ENCODE results near the gene SORL1.

Gene SORL1

GRCh38 chr11:121533601-121534000, 81.5 kb downstream of the SORL1 start:
- Histone ChIP-seq H3K27ac (ENCODE audit: low read depth, low read length) (no peak overlapping the region), H3K36me3 (ENCODE audit: control insufficient read depth, insufficient read depth, low read length) (peaks cover 3% of the 10 kb centered on the region), H3K9ac (ENCODE audit: low read length) (no peak overlapping the region), H3K4me1 (ENCODE audit: control insufficient read depth, insufficient read depth, low read length) (peaks cover 2% of the 10 kb centered on the region), H3K27me3 (ENCODE audit: control insufficient read depth, insufficient read depth, low read length) (no peaks in the 10 kb centered on the region), H3K4me3 (ENCODE audit: low read length) (no peak overlapping the region)

GRCh38 chr11:121534131-121535093, 82.3 kb downstream of the SORL1 start:
- H3K4me3 ChIP-seq (ENCODE audit: low read length) = no peak overlapping the region

GRCh38 chr11:121535129-121535796, 83.1 kb downstream of the SORL1 start:
- Histone ChIP-seq H3K36me3 (ENCODE audit: control insufficient read depth, insufficient read depth, low read length) (peaks cover 3% of the 10 kb centered on the region), H3K27ac (ENCODE audit: low read depth, low read length) (no peak overlapping the region), H3K27me3 (ENCODE audit: control insufficient read depth, insufficient read depth, low read length) (no peaks in the 10 kb centered on the region), H3K4me3 (ENCODE audit: low read length) (no peak overlapping the region), H3K9ac (ENCODE audit: low read length) (no peak overlapping the region), H3K4me1 (ENCODE audit: control insufficient read depth, insufficient read depth, low read length) (peaks cover 2% of the 10 kb centered on the region)

More at GRCh38 chr11:121534131-121535093, 82.3 kb downstream of the SORL1 start:
- H3K27me3 ChIP-seq (ENCODE audit: control insufficient read depth, insufficient read depth, low read length) = no peaks in the 10 kb centered on the region
- H3K9ac ChIP-seq (ENCODE audit: low read length) = no peak overlapping the region
- peaks cover 3% of the 10 kb centered on the region for H3K36me3 ChIP-seq (ENCODE audit: control insufficient read depth, insufficient read depth, low read length)
- peaks cover 2% of the 10 kb centered on the region for H3K4me1 ChIP-seq (ENCODE audit: control insufficient read depth, insufficient read depth, low read length)
- no peak overlapping the region for H3K27ac ChIP-seq (ENCODE audit: low read depth, low read length)

GRCh38 chr11:121536126-121536525, 84.0 kb downstream of the SORL1 start:
- H3K9ac ChIP-seq (ENCODE audit: low read length) = no peak overlapping the region
- no peak overlapping the region for H3K4me3 ChIP-seq (ENCODE audit: low read length)
- no peak overlapping the region for H3K27ac ChIP-seq (ENCODE audit: low read depth, low read length)
- H3K36me3 ChIP-seq (ENCODE audit: control insufficient read depth, insufficient read depth, low read length) = peaks cover 3% of the 10 kb centered on the region
- peaks cover 2% of the 10 kb centered on the region for H3K4me1 ChIP-seq (ENCODE audit: control insufficient read depth, insufficient read depth, low read length)
- no peaks in the 10 kb centered on the region for H3K27me3 ChIP-seq (ENCODE audit: control insufficient read depth, insufficient read depth, low read length)

- H3K9ac ChIP-seq (ENCODE audit: low read length) = no peak overlapping the region
- no peaks in the 10 kb centered on the region for H3K36me3 ChIP-seq (ENCODE audit: control insufficient read depth, insufficient read depth, low read length)
- peaks cover 2% of the 10 kb centered on the region for H3K4me1 ChIP-seq (ENCODE audit: control insufficient read depth, insufficient read depth, low read length)
- no peak overlapping the region for H3K27ac ChIP-seq (ENCODE audit: low read depth, low read length)
- H3K4me3 ChIP-seq (ENCODE audit: low read length) = no peak overlapping the region
- H3K27me3 ChIP-seq (ENCODE audit: control insufficient read depth, insufficient read depth, low read length) = no peaks in the 10 kb centered on the region
These were observed 85.9 kb downstream of the SORL1 start for GRCh38 chr11:121538054-121538453.

GRCh38 chr11:121539000-121539399, 86.9 kb downstream of the SORL1 start:
- H3K4me1 ChIP-seq (ENCODE audit: control insufficient read depth, insufficient read depth, low read length) = no peaks in the 10 kb centered on the region
- no peaks in the 10 kb centered on the region for H3K27me3 ChIP-seq (ENCODE audit: control insufficient read depth, insufficient read depth, low read length)
- H3K9ac ChIP-seq (ENCODE audit: low read length) = no peak overlapping the region
- H3K4me3 ChIP-seq (ENCODE audit: low read length) = no peak overlapping the region
- no peak overlapping the region for H3K27ac ChIP-seq (ENCODE audit: low read depth, low read length)
- peaks cover 8% of the 10 kb centered on the region for H3K36me3 ChIP-seq (ENCODE audit: control insufficient read depth, insufficient read depth, low read length)

GRCh38 chr11:121540627-121541026, 88.5 kb downstream of the SORL1 start:
- H3K9ac ChIP-seq (ENCODE audit: low read length) = no peak overlapping the region
- peaks cover 12% of the 10 kb centered on the region for H3K36me3 ChIP-seq (ENCODE audit: control insufficient read depth, insufficient read depth, low read length)

GRCh38 chr11:121543836-121544380, 91.8 kb downstream of the SORL1 start:
- Histone ChIP-seq H3K4me1 (ENCODE audit: control insufficient read depth, insufficient read depth, low read length) (no peaks in the 10 kb centered on the region), H3K9ac (ENCODE audit: low read length) (no peak overlapping the region), H3K27me3 (ENCODE audit: control insufficient read depth, insufficient read depth, low read length) (no peaks in the 10 kb centered on the region), H3K36me3 (ENCODE audit: control insufficient read depth, insufficient read depth, low read length) (peaks cover 12% of the 10 kb centered on the region), H3K4me3 (ENCODE audit: low read length) (no peak overlapping the region), H3K27ac (ENCODE audit: low read depth, low read length) (no peak overlapping the region)

More at GRCh38 chr11:121540627-121541026, 88.5 kb downstream of the SORL1 start:
- Histone ChIP-seq H3K27me3 (ENCODE audit: control insufficient read depth, insufficient read depth, low read length) (no peaks in the 10 kb centered on the region), H3K4me3 (ENCODE audit: low read length) (no peak overlapping the region), H3K4me1 (ENCODE audit: control insufficient read depth, insufficient read depth, low read length) (no peaks in the 10 kb centered on the region), H3K27ac (ENCODE audit: low read depth, low read length) (no peak overlapping the region)

- H3K27me3 ChIP-seq (ENCODE audit: control insufficient read depth, insufficient read depth, low read length) = no peaks in the 10 kb centered on the region
- no peak overlapping the region for H3K9ac ChIP-seq (ENCODE audit: low read length)
- H3K4me3 ChIP-seq (ENCODE audit: low read length) = no peak overlapping the region
- H3K36me3 ChIP-seq (ENCODE audit: control insufficient read depth, insufficient read depth, low read length) = peaks cover 12% of the 10 kb centered on the region
- H3K4me1 ChIP-seq (ENCODE audit: control insufficient read depth, insufficient read depth, low read length) = no peaks in the 10 kb centered on the region
- H3K27ac ChIP-seq (ENCODE audit: low read depth, low read length) = no peak overlapping the region
These were observed 92.8 kb downstream of the SORL1 start for GRCh38 chr11:121544956-121545355.

GRCh38 chr11:121547574-121547973, 95.5 kb downstream of the SORL1 start:
- Histone ChIP-seq H3K36me3 (ENCODE audit: control insufficient read depth, insufficient read depth, low read length) (peaks cover 12% of the 10 kb centered on the region), H3K9ac (ENCODE audit: low read length) (no peak overlapping the region), H3K27me3 (ENCODE audit: control insufficient read depth, insufficient read depth, low read length) (no peaks in the 10 kb centered on the region), H3K4me1 (ENCODE audit: control insufficient read depth, insufficient read depth, low read length) (no peaks in the 10 kb centered on the region), H3K27ac (ENCODE audit: low read depth, low read length) (no peak overlapping the region), H3K4me3 (ENCODE audit: low read length) (no peak overlapping the region)

- Histone ChIP-seq H3K27ac (ENCODE audit: low read depth, low read length) (no peak overlapping the region), H3K9ac (ENCODE audit: low read length) (no peak overlapping the region), H3K4me1 (ENCODE audit: control insufficient read depth, insufficient read depth, low read length) (no peaks in the 10 kb centered on the region), H3K4me3 (ENCODE audit: low read length) (no peak overlapping the region), H3K27me3 (ENCODE audit: control insufficient read depth, insufficient read depth, low read length) (no peaks in the 10 kb centered on the region), H3K36me3 (ENCODE audit: control insufficient read depth, insufficient read depth, low read length) (peaks cover under 1% of the 10 kb centered on the region)
These were observed 98.3 kb downstream of the SORL1 start for GRCh38 chr11:121550247-121551030.

- Histone ChIP-seq H3K4me1 (ENCODE audit: control insufficient read depth, insufficient read depth, low read length) (no peaks in the 10 kb centered on the region), H3K4me3 (ENCODE audit: low read length) (no peak overlapping the region), H3K36me3 (ENCODE audit: control insufficient read depth, insufficient read depth, low read length) (peaks cover 4% of the 10 kb centered on the region), H3K27me3 (ENCODE audit: control insufficient read depth, insufficient read depth, low read length) (no peaks in the 10 kb centered on the region), H3K27ac (ENCODE audit: low read depth, low read length) (no peak overlapping the region), H3K9ac (ENCODE audit: low read length) (no peak overlapping the region)
These were observed 99.3 kb downstream of the SORL1 start for GRCh38 chr11:121551463-121551862.
